ENCODE results near the gene LILRA6. TPM values are rescaled to one million over a fixed set of nuclear protein-coding genes. Genes with fewer than 3 reads are reported as not detected.

LILRA6 gene
- total and polyA plus RNA-seq, 2 of the 13 experiments (the other 11 are each of a cell fraction or from before 2014, with no cell fraction given): not detected

GRCh38 chr19:54189145-54189734 is 53.4 kb downstream of the LILRA6 start, which contains the start of gene MBOAT7 (continued):
- no peak for TF ChIP-seq NCOR1 (IDR thresholded peaks at IDR 0.05; ENCODE audit: borderline replicate concordance, low read length)
- TF ChIP-seq, protein P1, sequence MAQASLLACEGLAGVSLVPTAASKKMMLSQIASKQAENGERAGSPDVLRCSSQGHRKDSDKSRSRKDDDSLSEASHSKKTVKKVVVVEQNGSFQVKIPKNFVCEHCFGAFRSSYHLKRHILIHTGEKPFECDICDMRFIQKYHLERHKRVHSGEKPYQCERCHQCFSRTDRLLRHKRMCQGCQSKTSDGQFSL (CRISPR knock-in tag; IDR thresholded peaks at IDR 0.05): no peak
- TF ChIP-seq, protein P2, sequence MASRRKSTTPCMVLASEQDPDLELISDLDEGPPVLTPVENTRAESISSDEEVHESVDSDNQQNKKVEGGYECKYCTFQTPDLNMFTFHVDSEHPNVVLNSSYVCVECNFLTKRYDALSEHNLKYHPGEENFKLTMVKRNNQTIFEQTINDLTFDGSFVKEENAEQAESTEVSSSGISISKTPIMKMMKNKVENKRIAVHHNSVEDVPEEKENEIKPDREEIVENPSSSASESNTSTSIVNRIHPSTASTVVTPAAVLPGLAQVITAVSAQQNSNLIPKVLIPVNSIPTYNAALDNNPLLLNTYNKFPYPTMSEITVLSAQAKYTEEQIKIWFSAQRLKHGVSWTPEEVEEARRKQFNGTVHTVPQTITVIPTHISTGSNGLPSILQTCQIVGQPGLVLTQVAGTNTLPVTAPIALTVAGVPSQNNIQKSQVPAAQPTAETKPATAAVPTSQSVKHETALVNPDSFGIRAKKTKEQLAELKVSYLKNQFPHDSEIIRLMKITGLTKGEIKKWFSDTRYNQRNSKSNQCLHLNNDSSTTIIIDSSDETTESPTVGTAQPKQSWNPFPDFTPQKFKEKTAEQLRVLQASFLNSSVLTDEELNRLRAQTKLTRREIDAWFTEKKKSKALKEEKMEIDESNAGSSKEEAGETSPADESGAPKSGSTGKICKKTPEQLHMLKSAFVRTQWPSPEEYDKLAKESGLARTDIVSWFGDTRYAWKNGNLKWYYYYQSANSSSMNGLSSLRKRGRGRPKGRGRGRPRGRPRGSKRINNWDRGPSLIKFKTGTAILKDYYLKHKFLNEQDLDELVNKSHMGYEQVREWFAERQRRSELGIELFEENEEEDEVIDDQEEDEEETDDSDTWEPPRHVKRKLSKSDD (CRISPR knock-in tag; IDR thresholded peaks at IDR 0.05; ENCODE audit: low read depth): no peak
- peak; percentile 81; the same call in 1 of the 2 replicates for TF ChIP-seq ZNF691 (CRISPR knock-in tag; IDR thresholded peaks at IDR 0.05; ENCODE audit: borderline replicate concordance, low read depth)
- peak; percentile 73 for TF ChIP-seq HDAC1 (CRISPR knock-in tag; IDR thresholded peaks at IDR 0.05)
- TF ChIP-seq ZNF768 (CRISPR knock-in tag; IDR thresholded peaks at IDR 0.05): peak; percentile 39
- TF ChIP-seq BRCA1 (CRISPR knock-in tag; IDR thresholded peaks at IDR 0.05): no peak
- TF ChIP-seq, protein P3, sequence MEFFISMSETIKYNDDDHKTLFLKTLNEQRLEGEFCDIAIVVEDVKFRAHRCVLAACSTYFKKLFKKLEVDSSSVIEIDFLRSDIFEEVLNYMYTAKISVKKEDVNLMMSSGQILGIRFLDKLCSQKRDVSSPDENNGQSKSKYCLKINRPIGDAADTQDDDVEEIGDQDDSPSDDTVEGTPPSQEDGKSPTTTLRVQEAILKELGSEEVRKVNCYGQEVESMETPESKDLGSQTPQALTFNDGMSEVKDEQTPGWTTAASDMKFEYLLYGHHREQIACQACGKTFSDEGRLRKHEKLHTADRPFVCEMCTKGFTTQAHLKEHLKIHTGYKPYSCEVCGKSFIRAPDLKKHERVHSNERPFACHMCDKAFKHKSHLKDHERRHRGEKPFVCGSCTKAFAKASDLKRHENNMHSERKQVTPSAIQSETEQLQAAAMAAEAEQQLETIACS (CRISPR knock-in tag; IDR thresholded peaks at IDR 0.05): peak; percentile 69; the same call in 1 of the 2 replicates
- TF ChIP-seq HNRNPLL (IDR thresholded peaks at IDR 0.05; ENCODE audit: low read depth, low read length, poor library complexity, severe bottlenecking): no peak
- TF ChIP-seq GABPA (IDR thresholded peaks at IDR 0.05; ENCODE audit: low read depth, low read length): no peak
- TF ChIP-seq GABPA (CRISPR knock-in tag; IDR thresholded peaks at IDR 0.05; ENCODE audit: low read depth): no peak
- no peak for TF ChIP-seq ZNF33B (CRISPR knock-in tag; IDR thresholded peaks at IDR 0.05)
- no peak for TF ChIP-seq AHR (CRISPR knock-in tag; IDR thresholded peaks at IDR 0.05)
- peak; percentile 45; the same call in 1 of the 2 replicates for TF ChIP-seq IRF2 (CRISPR knock-in tag; IDR thresholded peaks at IDR 0.05)
- no peak for TF ChIP-seq ZNF251 (CRISPR knock-in tag; IDR thresholded peaks at IDR 0.05)
- TF ChIP-seq, protein P4, sequence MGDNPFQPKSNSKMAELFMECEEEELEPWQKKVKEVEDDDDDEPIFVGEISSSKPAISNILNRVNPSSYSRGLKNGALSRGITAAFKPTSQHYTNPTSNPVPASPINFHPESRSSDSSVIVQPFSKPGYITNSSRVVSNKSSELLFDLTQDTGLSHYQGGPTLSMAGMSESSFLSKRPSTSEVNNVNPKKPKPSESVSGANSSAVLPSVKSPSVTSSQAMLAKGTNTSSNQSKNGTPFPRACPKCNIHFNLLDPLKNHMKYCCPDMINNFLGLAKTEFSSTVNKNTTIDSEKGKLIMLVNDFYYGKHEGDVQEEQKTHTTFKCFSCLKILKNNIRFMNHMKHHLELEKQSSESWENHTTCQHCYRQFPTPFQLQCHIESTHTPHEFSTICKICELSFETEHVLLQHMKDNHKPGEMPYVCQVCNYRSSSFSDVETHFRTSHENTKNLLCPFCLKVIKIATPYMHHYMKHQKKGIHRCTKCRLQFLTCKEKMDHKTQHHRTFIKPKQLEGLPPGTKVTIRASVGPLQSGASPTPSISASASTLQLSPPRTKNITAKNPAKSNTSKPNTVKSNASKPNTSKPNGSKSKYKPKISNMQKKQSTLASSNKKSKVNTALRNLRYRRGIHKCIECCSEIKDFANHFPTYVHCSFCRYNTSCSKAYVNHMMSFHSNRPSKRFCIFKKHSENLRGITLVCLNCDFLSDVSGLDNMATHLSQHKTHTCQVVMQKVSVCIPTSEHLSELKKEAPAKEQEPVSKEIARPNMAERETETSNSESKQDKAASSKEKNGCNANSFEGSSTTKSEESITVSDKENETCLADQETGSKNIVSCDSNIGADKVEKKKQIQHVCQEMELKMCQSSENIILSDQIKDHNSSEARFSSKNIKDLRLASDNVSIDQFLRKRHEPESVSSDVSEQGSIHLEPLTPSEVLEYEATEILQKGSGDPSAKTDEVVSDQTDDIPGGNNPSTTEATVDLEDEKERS (CRISPR knock-in tag; IDR thresholded peaks at IDR 0.05): no peak
- TF ChIP-seq ZBTB20 (CRISPR knock-in tag; IDR thresholded peaks at IDR 0.05; ENCODE audit: borderline replicate concordance, low read depth): 0 out of 2 replicates have a peak, but pooled peaks have one; percentile 5
- TF ChIP-seq PHB2 (IDR thresholded peaks at IDR 0.05; ENCODE audit: partially characterized antibody): no peak
- no peak for TF ChIP-seq IKZF4 (CRISPR knock-in tag; IDR thresholded peaks at IDR 0.05; ENCODE audit: borderline replicate concordance, low read depth, not compliant biosample characterization)
- TF ChIP-seq POLR2A (IDR thresholded peaks at IDR 0.05; ENCODE audit: insufficient read depth in 1 of 2, low read depth in 2 of 2, low read length in 2 of 2): peak; percentile 74 to 90

Measured in HepG2 (cell line).